ENCODE data around the gene MBD4. TPM values are rescaled to one million over a fixed set of nuclear protein-coding genes. Genes with fewer than 3 reads are reported as not detected.
A peak's percentile ranks its signal among the peaks of the same experiment; 100 is the strongest.

The MBD4 gene
- total and polyA plus RNA-seq, 2 of the 4 experiments (the other 2 are of a cell fraction) = 13.8 to 15.0 TPM

- Histone ChIP-seq H3K4me3 (ENCODE audit: insufficient read depth, low read depth, low read length) (no peak overlapping the region), H3K9me3 (ENCODE audit: control insufficient read depth, insufficient read depth, low read length) (no peaks in the 10 kb centered on the region), H3K36me3 (ENCODE audit: control insufficient read depth, insufficient read depth, low read length) (peaks cover 13% of the 10 kb centered on the region; the same call in 1 of the 2 replicates), H3K14ac (replicated peaks; ENCODE audit: low read depth, low read length) (no peak overlapping the region), H3K4me1 (ENCODE audit: control insufficient read depth, insufficient read depth, low read length) (peaks cover 22% of the 10 kb centered on the region), H3K18ac (ENCODE audit: low read depth, low read length) (no peak overlapping the region), H2BK15ac (ENCODE audit: low read depth, low read length) (no peak overlapping the region), H3K9ac (ENCODE audit: low read depth, low read length) (no peak overlapping the region), H3K56ac (ENCODE audit: extremely low read depth, insufficient read depth, low read length) (no peak overlapping the region), H3K23ac (ENCODE audit: low read depth, low read length) (no peak overlapping the region), H3K9me1 (ENCODE audit: insufficient read depth, low read length) (peaks cover 20% of the 10 kb centered on the region), H3K27ac (ENCODE audit: insufficient read depth, low read length) (no peak overlapping the region), H4K8ac (ENCODE audit: low read depth in 2 of 2, low read length in 2 of 2) (no peak overlapping the region), H2AFZ (replicated peaks; ENCODE audit: low read length, poor library complexity) (no peak overlapping the region), H4K5ac (ENCODE audit: low read depth, low read length) (no peak overlapping the region), H2AK9ac (replicated peaks; ENCODE audit: low read depth, low read length, poor library complexity) (no peak overlapping the region), H4K20me1 (ENCODE audit: insufficient read depth, low read length) (peaks cover 9% of the 10 kb centered on the region), H2BK5ac (ENCODE audit: low read depth, low read length, poor library complexity, severe bottlenecking) (no peak overlapping the region), H3K4ac (ENCODE audit: low read depth, low read length) (no peak overlapping the region), H2AK5ac (ENCODE audit: low read depth, low read length) (no peak overlapping the region), H3K27me3 (ENCODE audit: control insufficient read depth, insufficient read depth, low read length) (no peaks in the 10 kb centered on the region), H4K91ac (ENCODE audit: insufficient read depth, low read depth, low read length) (no peak overlapping the region), H2BK120ac (ENCODE audit: low read depth, low read length) (no peak overlapping the region), H2BK20ac (ENCODE audit: low read depth, low read length) (no peak overlapping the region), H3K4me2 (ENCODE audit: low read depth, low read length) (no peak overlapping the region), H3K79me1 (ENCODE audit: low read depth in 1 of 2, low read length in 2 of 2) (no peaks in the 10 kb centered on the region)
- intact Hi-C loops (cut with micrococcal nuclease) (no loop called here), in situ Hi-C loops (cut with MboI; ENCODE audit: low sequenced_read_pairs) (loop anchor here (5.0 kb wide), 1 partner anchor 95 kb away; no protein-coding TSS in a partner anchor), dilution Hi-C loops (cut with HindIII; ENCODE audit: low sequenced_read_pairs, unreplicated experiment) (no loop called here)
- CTCF ChIA-PET = no interaction called here
- ATAC-seq (ENCODE audit: low read depth) = no peak
- TF ChIP-seq MAZ (IDR thresholded peaks at IDR 0.05; ENCODE audit: borderline replicate concordance, low read depth, low read length) = no peak
- TF ChIP-seq, protein P1, sequence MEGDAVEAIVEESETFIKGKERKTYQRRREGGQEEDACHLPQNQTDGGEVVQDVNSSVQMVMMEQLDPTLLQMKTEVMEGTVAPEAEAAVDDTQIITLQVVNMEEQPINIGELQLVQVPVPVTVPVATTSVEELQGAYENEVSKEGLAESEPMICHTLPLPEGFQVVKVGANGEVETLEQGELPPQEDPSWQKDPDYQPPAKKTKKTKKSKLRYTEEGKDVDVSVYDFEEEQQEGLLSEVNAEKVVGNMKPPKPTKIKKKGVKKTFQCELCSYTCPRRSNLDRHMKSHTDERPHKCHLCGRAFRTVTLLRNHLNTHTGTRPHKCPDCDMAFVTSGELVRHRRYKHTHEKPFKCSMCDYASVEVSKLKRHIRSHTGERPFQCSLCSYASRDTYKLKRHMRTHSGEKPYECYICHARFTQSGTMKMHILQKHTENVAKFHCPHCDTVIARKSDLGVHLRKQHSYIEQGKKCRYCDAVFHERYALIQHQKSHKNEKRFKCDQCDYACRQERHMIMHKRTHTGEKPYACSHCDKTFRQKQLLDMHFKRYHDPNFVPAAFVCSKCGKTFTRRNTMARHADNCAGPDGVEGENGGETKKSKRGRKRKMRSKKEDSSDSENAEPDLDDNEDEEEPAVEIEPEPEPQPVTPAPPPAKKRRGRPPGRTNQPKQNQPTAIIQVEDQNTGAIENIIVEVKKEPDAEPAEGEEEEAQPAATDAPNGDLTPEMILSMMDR (conservative IDR thresholded peaks at IDR 0.05; ENCODE audit: low read depth, low read length) = peak; percentile 19; the same call in 1 of the 2 replicates
- no peak for DNase-seq
- WGBS, 2 experiments (ENCODE audit: extremely low coverage in 2 of 2, insufficient read length in 1 of 2) = no CpG with 5 or more reads among the region's 1 CpG
- no TSS peak for BruUV-seq (replicated peaks)
- POLR2A ChIA-PET (ENCODE audit: unreplicated experiment) = no interaction called here
Observed at GRCh38 chr3:129482721-129483120, 43.0 kb upstream of the MBD4 start.

All from IMR-90 (cell line).